HK-2 (cell line): Measurements from ENCODE around the gene GDPD3.
"Not testable (repeated sequence)": the region's sequence is repeated elsewhere in the genome, so short reads cannot be mapped to it uniquely, and the experiment has no call there.

Experiments used
- DNase-seq: peaks from one replicate; pipeline ENCODE4 v3.0.0-alpha.2; 2018; ENCODE audit not compliant: unreplicated experiment

Gene GDPD3

DNA sequence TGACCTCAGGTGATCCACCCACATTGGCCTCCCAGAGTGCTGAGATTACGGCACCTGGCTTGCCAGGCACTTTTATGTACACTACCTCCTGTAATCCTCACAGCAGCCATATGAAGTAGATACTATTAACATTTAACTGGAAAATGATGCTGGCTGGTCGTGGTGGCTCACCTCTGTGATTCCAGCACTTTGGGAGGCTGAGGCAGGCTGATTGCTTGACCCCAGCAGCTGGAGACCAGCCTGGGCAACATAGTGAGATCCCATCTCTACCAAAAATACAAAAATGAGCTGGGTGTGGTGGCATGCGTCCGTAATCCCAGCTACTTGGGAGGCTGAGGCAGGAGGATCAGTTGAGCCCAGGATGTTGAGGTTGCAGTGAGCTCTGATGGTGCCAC is 11.6 kb upstream of the GDPD3 start:
- DNase-seq, result no peak

DNA sequence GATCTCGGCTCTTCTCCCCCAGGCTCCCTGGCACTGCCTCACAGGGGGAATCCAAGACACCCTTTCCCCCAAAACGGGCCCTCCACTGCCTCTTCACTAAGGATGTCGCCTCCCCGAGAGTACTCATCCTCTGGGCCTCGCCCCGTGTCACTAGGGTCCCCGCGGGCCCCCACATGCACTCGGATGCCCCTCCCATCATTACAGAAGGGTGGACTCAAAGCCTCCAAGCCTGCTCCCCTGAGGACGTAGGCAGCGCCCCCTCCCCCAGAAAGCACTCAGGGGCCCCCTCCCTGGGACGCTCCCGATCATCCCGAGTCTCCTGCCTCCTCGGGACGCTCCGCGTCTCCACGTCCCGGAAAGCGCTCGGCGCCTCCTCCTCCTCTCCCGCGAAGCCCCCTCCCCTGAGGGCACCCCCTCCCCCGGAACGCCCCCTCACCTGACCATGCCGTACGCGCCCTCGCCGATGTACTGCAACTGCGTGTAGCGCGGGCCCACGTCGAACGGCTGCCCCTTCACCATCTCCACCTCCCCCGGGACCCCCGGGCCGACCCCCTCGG is 9.3 kb upstream of the GDPD3 start:
- no peak for DNase-seq

DNA sequence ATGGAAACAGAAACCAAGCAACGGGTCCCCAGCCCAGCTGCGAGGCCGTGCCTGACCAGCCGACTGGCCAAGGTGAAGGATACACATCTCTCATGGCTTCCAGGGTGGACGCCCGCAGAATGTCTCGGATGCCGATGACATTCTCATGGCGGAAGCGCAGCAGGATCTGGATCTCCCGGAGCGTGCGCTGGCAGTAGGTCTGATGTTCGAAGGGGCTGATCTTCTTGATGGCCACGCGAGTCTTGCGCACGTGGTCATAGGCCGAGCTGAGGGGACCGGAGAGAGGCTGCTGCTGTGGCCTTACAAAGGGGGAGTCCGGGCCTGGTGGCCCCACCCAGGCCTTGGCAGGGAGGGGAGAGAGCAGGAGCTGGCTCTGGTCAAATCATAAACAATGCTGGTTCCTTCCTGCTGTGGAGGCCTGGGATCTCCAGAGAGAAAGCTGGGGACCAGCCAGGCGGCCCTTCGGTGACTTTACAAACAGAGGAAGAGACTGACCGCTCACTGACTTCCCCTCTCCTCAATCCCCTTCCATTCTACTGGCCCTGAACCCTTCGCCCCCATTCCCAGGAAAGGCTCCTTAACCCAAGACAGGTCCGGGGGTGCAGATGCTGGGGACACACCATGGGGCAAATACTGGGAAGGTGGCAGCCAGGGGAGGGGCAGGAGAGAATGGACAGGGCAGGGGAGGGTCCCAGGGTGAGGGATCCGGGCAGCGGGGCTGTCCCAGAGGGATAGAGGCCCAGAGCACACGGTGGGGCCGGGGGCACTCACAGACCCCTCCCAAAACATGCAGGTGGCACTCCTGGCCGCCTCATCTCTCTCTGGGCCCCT is 8.6 kb upstream of the GDPD3 start:
- DNase-seq, result no peak

DNA sequence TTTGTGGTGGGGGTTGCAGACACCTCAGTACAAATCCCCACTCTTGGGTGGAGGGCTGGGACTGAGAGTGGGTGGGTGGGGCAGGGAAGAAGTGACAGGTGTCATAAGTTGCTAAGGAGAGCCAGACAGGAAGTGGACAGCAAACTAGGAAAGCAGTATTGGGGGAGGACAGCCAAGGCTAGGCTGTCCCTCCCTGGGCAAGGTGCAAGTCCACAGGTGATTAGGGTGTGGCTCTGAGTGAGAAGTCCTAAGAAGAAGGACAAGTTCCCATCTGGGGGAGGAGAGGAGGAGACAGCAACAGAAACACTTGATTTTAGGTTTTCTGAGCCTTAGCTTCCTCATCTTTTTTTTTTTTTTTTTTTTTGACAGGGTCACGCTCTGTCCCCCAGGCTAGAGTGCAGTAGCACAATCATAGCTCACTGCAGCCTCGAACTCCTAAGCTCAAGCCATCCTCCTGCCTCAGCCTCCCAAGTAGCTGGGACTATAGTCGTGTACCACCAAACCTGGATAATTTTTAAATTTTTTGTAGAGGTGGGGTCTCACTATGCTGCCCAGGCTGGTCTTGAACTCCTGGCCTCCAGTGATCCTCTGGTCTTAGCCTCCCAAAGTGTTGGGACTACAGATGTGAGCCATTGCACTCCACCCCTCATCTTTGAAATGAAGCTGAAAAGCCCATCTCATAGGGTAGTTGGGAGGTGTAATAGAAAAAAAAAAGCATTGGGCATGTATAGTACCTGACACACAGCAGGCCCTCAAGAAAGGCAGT is 7.2 kb upstream of the GDPD3 start:
- DNase-seq, result no peak

DNA sequence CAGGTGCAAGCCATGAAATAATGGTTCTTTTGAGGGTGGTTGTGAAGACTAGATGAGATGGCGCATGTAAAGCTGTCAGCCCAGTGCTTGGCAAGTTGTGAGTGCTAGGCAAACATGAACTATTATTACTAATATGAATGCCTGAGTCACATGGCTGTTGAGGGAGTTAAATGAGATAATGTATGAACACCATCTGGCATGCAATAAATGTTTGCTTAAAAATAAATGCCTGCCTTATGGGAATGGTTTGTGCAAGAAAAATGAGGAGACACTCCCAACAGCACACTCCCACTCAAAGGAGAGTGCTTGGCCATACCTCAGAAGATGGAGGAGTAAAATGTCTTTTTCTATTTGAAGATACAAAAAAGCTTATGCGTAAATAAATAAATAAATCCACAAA is 6.1 kb upstream of the GDPD3 start:
- no peak for DNase-seq

DNA sequence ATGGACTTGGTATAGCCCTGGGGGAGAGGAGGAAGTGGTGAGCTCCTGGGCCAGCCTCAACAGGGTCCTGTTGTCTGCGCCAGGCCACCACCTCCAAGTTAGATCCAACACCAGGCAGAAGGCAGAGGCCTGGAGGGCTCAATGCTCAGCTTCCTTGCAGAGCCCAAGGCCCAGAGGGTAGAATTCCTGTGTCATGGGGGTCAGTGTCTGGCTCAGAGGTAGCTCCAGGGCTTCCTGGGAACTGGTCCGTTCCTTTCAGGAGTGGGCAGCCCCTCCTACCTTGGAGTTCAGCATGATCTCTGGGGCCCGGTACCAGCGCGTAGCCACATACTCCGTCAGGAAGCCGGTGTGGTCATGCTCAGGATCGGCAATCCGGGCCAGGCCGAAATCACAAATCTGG is 4.4 kb upstream of the GDPD3 start:
- DNase-seq, result no peak

DNA sequence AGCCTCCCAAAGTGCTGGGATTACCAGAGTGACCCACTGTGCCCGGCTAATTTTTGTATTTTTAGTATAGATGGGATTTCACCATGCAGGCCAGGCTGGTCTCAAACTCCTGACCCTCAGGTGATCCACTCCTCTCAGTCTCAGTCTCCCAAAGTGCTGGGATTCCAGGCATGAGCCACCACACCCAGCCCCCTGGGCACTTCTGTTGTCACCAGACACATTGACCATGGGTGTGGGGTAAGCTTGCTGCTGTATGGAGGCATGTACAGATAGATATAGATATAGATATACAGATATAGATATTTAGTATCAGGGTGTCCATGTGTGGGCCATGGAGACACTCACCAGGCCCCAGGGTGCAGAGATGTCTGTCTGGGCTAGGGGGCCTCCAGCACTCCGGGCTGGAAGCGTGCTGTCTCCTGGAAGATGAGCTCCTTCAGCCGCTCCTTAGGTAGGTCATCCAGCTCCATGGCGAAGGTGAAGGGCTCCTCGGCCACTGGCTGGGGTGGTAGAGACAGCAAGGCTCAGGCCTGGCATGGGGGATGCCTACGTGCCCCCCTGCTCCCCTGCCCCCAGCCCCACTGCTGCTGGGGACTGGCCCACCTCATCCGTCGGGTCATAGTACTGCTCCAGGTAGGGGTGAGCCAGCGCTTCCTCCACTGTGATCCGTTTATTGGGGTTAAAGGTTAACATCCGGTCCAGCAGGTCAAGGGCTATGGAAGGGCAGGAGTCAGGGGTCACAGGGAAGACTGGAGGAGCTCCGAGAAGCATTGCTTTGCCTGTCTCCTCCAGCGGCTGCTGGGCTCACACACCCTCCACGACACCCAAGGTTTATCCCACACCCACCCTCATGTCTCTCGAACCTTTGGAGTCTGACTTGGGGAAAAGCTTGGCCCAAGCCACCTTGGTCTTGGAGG is 3.2 kb upstream of the GDPD3 start:
- DNase-seq, result no peak

DNA sequence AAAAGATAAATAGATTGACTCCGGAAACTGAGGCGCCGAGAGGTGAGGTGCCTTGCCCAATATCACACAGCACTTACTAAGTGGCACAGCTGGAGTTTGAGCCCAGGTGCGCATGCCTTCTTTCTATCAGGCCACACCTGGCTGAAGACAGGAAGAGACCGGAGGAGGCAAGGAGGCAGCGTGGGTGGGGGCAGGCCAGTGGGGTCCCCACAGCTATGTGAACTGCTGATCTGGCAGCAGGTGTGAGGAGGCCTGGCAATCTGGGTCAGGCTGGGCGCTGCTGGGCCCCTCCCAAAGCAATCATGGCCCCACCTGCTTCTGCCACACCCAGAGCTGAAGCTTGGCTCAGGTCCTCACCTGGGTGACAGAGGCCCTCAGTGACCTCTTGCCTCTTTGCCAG is 1.9 kb upstream of the GDPD3 start:
- DNase-seq, result no peak

DNA sequence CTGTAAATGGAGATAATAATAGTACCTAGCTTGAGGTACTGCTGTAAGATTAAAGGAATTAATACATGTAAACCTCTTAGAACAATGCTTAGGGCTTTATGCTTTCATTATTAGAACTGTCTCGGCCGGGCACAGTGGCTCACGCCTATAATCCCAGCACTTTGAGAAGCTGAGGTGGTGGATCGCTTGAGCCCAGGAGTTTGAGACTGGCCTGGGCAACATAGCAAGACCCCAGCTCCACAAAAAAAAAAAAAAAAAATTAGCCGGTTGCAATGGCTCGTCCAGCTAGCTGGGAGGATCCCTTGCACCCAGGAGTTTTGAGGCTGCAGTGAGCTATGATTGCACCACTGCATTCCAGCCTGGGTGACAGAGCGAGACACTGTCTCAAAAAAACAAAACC is 1.5 kb upstream of the GDPD3 start:
- not testable (repeated sequence) for DNase-seq

DNA sequence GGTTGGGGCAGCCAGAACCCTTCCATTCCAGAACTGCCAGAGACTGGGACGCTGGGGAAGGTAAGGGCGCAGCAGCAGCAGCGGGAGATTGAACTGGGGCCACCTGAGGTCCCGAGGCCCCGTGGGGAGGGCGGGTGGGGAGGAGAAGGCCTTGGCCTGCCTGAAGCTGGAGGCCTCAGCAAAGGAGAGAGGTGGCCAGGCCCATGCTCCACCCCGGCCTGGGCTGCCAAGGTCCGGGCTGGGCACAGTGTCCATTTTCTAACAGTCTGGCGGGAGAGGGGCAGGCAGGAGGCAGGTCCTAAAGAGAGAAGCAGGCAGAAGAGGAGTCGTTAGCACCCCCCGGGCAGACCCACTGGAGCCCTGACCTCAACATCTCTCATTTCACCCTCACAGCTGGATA is 1.1 kb upstream of the GDPD3 start:
- DNase-seq, result no peak

DNA sequence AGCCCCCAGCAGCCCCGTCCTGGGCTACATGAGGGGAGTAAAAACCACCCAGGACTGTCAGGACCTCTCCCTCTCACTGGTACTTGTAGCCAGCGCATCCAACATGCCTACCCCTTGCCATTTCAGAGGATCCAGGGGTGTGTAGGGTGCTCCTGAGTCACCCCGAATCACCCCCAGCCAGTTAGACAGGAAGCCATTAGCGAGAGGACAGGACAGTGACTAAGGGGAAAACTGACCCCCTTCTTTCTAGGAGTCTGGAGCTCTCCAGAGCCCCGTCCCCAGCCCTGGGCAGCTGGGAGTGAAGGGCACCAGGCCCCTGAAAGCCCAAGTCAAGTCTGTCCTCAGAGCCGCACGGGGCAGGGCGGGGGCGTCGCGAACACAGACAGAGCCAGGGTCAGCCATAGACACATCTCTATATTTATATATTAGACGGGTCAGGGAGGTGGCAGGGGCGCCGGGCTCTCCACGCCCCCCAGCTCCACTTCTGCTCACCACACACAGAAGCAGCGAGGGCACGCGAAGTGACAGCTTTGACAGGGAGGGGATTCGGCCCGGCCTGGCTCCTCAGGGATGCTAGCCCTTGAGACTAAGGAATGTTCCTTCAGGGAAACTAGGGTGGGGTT is 485 bp upstream of the GDPD3 start:
- DNase-seq, result no peak

DNA sequence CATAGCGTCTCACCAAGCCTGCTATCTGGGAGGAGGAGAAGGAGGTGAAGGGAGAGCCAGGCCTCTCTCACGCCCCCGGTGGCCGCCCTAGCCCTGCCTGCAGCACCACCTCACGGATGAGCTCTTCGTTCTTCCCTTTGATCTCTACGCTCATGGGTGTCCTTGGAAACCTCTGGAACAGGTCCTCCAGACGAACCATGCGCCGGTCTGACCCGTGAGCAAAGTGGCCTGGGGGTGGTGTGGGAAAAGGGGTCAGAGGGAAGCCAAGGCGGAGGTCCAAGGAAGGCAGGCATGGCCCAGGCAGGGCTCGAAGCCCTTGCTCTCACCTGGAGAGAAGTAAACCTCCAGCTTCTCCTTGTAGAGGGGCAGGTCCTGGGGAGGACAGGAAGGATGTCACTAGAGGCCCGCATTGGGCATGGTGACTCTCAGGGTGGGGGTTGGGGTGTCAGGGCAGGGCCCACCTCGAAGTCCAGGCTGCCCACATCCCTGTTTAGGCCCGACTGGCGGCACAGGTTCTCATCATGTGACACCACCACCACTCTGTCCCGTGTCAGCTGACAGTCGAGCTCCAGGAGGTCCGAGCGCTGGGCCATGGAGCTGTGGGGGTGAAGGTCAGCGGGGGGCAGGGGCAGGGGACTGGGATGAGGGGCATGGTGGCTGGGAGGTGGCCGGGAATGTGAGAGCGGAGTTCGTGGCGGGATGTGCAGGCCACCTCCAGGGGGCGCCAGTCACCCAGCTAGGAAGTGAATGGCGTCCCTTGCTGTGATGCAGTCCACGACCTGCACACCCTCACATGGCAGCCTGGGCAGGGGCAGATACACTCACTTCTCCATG is 923 bp downstream of the GDPD3 start:
- no peak for DNase-seq

DNA sequence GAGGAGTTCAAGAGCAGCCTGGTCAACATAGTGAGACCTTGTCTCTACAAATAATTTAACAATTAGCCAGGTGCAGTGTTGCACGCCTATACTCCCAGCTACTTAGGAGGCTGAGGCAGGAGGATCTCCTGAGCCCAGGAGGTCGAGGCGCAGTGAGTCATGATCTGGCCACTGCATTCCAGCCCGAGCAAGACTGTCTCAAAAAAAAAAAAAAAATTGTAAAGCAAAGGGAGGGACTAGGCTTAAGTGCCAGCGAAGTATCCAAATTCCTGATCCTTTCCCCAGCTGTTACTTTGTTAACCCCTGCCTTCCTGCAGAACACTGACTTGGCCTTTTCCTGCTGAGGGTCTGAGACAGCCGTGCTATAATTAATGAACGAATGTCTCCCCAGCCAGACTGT is 2.7 kb downstream of the GDPD3 start:
- no peak for DNase-seq

DNA sequence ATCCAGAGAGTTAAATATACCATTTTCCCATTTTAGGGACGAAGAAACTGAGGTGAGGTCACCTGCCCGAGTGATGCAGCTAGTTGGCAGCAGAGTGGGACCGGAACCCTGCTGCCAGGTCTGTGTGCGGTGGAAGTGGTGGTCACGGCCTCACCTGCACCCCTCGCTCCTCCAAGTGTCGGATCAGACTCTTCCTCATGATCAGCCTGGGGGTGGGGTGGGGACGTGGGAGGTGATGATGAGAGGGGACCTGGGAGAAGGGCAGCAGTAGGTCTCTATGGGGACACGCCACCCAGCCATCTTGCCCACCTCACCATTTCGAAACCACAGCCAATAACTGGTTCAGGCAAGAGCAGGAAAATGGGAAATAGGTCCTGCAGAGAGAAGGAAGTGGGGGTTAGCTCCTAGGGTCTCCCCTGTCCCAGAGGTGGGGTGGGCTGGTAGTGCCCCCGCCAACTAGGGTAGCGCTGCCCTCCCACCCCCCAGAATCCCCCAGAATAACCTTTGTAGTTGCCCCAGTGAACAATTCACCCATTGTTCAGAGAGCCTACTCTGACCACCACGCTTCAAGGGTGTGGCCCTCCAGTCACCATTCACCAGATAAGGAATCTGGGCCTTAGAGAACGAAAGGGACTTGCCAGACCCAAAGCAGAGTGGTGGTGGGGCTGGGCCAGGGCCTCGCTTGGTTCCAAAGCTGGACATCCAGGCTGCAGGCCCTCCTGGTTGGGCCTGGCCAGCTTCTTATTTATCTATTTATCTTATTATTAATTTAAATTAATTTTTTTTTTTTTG is 5.1 kb downstream of the GDPD3 start:
- DNase-seq, result no peak

DNA sequence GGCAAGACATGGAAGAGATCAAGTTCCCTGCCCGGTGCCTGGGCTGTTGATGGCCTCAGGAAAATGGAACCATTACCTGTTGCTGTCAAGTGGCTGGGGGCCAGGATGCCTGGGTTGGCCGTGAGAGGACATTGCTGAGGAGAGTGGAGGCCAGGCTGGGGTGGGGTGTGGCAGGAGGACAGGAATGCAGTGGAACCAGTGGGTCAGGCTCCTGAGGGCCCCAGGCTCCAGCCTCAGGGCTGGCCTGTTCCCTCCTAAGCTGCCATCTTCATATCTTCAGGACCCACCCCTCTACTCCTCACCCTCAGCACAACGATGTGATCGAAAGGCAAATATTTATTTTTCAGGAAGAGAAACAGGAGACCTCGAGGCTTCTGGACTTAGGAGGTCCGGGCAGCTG is 8.8 kb downstream of the GDPD3 start:
- DNase-seq, result no peak

DNA sequence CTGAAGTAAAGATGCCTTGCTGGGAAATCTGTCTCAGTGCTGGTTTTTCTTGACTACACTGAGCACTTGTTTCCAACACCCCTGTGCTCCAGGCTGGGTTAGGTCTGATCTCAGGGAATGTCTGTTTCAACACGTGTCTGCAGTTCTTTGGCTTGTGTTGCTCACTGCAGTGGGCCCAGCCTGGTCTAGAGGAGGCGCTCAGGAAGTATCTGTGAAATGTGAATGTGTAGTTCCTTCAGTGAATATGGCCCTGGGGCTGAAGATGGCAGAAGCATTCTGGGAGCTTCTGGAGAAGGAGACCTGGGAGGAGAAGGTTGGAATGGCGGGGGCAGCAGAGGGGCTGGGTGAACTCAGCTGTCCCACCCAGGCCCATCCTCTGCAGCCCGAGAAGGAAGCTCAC is 9.2 kb downstream of the GDPD3 start:
- DNase-seq, result no peak

DNA sequence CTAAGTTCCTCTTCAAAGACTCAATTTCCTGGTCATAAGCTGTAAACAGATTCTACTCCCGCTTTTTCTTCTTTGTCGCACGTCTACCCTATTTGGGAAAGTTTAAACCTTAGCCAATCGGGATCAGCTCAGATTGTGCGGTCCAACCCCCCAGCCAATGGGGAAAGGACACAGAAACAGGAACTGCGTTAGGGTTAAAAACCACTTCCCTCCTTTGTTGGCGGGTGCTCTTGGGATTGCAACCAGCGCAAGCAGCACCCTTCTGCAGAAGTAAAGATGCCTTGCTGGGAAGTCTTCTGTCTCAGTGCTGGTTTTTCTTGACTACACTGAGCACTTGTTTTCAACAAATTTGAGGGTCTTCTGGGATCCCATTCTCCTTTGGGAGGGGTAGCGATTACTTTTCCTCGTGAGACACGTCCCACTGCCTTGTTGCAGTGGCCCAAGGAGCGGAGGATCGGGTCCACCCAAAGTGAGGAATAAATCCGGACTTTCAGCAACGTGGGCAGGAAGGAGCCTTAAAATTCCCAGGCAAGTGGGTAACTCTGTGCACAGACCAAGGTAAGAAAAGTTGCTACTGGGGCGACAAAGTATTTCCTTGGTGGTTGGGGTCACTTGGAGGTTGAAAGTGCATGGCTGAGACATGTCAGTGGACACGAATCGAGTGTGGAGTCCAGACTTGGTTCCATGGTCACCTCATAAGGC is 16.3 kb downstream of the GDPD3 start:
- no peak for DNase-seq

DNA sequence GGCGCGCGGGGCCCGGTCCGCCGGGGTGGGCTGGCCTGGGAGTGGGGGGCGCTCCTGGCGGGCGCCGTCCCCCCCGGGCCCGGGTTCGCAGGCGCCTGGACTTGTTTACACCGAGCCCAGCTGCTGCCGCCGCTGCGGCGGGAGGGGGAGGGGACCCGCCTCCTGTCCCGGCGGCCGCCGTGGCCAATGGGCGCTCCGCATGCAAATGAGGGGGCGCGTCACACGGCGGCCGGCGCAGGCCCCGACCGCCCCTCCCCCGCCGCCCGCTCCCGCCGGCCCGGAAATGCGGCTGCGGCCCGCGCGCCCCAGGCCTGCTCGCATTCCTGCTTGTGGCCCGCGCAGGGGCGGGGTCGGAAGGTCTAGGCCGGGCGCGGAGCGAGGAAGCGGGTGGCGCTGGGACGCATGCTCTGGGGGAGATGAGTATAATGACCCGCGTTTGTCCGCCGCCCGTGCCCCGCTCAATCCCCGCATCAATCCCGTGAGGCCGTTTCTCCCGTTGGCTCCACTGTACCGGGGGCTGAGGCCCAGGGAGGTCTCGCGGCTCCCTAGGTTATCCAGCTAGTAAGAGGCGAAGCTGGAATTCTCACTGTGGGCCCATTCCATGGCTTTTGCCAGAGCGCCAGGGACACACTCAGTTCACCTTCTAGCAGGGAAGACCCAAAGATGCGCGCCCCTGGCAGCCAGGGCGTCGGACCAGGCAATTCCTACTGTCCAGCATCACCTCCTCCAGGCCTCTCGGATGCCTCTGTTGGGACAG is 17.1 kb downstream of the GDPD3 start, which contains the start of gene YPEL3:
YPEL3 (minus strand) TSS at position 109 of the 757 bp plus-strand sequence. CDS start 731 bp downstream, outside the sequence.
- DNase-seq, result peak; percentile 72
